Cardiac fibroblast (primary cell): ENCODE results near the gene CMTR1.
A peak's percentile ranks its signal among the peaks of the same experiment; 100 is the strongest.

ENCODE experiments used
- DNase-seq, 2 donors: peaks; one replicate each; pipeline versions ENCODE4 v3.0.0 to v3.0.0-alpha.2; 2010; ENCODE audit warnings: low read depth in 2 of 2
- H3K4me3 ChIP-seq, 2 donors: replicated peaks in 1 of 2; 1 replicate in 1 of 2; 2 replicates in 1 of 2; pipeline ENCODE4 v1.5.1; 2011; ENCODE audit warnings: low read depth in 2 of 2, low read length in 2 of 2, mild to moderate bottlenecking in 2 of 2, moderate library complexity in 1 of 2
- CTCF ChIP-seq: IDR thresholded peaks from one replicate; pipeline ENCODE4 v1.5.1; 2011; ENCODE audit warnings: low read depth, mild to moderate bottlenecking, low read length, inconsistent platforms

CMTR1 gene

DNA sequence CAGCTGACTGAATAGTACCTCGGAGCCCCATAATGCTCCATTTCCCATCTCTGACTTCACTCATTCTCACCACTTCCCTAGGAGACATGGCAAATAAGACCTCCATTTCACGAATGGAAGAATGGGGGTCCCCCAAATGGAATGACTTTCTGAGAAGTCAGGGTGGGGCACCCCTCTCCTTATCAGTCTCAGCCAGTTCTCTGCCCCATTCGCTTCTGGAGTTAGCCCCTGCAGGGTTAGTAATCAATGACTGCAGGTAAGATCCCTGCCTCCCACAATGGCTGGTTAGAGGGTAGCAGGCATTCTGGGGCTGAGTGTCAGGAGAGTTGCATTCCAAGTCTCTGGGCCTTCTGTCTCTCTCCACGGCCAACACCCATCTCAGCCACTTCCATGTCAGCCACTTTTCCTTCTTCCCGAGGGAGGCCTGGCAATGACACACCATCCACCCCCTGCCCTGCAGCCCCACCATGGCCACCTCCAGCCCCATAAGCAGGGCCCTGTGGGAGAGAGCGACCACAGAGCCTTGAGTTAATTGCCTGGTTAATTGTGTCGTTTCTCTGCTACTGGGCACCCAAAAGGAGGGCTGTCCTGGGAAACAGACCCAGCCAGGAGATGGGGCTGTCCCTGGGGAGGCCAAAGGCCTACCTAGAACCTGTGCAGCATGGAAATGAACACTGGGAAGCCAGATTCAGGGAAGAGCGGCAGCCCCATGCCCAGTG, 53.3 kb downstream of the CMTR1 start:
- no peak overlapping the region for H3K4me3 ChIP-seq
- no peak for TF ChIP-seq CTCF
- DNase-seq, result no peak

- H3K4me3 ChIP-seq, result no peak overlapping the region
- DNase-seq, result no peak
- no peak for TF ChIP-seq CTCF
These were observed 54.8 kb downstream of the CMTR1 start for GRCh38 chr6:37487591-37488380.

GRCh38 chr6:37488476-37488875, 55.5 kb downstream of the CMTR1 start:
- DNase-seq, result no peak
- H3K4me3 ChIP-seq, result no peak overlapping the region
- TF ChIP-seq CTCF, result no peak

DNA sequence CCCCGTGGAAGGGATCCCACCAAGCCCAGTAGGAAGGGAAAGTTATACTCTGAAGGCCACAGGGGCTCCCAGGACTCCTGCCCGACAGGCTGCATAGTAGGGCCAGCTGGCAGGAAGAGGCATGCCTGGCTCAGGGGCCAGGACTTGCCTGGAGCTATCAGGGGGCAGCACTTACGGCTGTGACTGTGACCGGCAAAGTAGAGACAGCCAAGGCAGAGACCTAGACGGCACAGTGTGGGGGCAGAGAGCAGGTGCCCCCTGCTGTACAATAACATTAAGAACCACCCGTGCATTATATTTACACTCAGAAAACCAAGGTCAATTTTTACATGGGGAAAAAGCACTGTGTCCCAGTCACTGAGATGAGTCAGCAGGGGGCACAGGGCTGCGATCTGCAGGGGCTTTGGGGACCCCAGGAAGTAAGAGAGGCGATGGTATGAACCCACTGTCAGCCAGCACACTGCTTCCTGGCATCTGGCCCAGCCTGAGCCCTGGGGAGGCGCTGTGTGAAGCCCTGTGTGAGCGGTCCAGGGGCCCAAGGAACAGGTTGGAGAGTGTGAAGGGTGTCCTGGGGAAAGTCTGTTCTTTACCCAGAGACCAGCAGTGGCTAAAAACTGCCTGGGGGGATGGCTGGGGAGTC, 56.8 kb downstream of the CMTR1 start:
- no peak overlapping the region for H3K4me3 ChIP-seq
- DNase-seq, result no peak
- TF ChIP-seq CTCF, result peak; percentile 7

GRCh38 chr6:37490536-37491170, 57.6 kb downstream of the CMTR1 start:
- TF ChIP-seq CTCF, result no peak
- H3K4me3 ChIP-seq, result no peak overlapping the region
- DNase-seq, result no peak

GRCh38 chr6:37491171-37491829, 58.3 kb downstream of the CMTR1 start:
- TF ChIP-seq CTCF, result no peak
- DNase-seq, result no peak
- H3K4me3 ChIP-seq, result no peak overlapping the region
